GM10266 (cell line): Measurements from ENCODE around the gene PQBP1.
"Not testable (repeated sequence)": the region's sequence is repeated elsewhere in the genome, so short reads cannot be mapped to it uniquely, and the experiment has no call there.

ENCODE experiments used
- DNase-seq: peaks from one replicate; pipeline ENCODE4 v3.0.0; 2012; ENCODE audit errors: extremely low spot score
- CTCF ChIP-seq: IDR thresholded peaks from 2 replicates; pipeline ENCODE4 v1.5.1; 2012; ENCODE audit warnings: mild to moderate bottlenecking, low read depth; ENCODE audit not compliant: control insufficient read depth, insufficient read depth; ENCODE audit errors: missing control alignments

Gene PQBP1

GRCh38 chrX:48883729-48884128 lies 14.0 kb upstream of the PQBP1 start:
- DNase-seq: no peak
- no peak for TF ChIP-seq CTCF

DNA sequence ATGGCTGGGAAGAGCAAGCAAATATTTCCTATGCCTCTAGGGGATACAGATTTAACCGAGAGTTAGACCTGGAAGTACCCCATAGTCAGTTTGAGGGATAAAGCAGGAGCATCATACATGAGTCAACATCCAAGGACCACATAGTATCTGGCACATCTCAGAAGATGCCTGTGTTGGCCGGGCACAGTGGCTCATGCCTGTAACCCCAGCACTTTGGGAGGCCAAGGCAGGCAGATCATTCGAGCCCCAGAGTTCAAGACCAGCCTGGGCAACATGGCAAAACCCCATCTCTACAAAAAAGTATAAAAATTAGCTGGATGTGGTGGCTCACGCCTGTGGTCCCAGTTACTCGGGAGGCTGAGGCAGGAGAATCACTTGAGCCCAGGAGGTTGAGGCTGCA lies 11.1 kb upstream of the PQBP1 start:
- DNase-seq: not testable (repeated sequence)

DNA sequence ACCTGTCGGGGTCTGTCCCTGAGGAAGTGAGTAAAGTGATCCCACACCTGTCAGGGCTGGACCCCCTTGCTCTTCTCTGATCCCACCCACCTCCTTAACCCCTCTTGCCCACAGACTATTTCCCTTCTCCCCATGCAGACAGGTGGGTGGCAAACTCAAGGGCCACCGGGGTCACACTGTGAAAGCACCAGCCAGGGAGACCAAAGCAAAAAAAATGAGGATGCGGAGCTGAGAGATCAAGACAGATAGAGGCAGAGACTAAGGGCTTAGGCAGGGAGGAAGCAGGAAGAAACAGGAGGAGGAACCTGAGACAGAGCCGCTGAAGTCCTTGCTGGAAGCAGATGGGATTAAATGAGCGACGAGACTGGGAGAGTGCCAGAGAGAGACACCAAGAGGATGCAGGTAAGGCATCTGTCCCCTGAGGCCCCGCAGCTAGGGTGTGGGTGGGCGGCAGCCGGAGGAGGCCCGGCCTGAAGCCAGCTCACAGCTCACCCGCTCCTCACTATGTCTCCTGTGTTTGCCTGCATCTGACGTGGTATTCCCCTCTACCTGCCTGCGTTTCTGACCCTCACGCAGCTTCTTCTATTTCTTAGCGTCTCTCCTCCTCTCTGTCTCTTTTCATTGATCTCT lies 7.3 kb upstream of the PQBP1 start:
- no peak for DNase-seq
- no peak for TF ChIP-seq CTCF

DNA sequence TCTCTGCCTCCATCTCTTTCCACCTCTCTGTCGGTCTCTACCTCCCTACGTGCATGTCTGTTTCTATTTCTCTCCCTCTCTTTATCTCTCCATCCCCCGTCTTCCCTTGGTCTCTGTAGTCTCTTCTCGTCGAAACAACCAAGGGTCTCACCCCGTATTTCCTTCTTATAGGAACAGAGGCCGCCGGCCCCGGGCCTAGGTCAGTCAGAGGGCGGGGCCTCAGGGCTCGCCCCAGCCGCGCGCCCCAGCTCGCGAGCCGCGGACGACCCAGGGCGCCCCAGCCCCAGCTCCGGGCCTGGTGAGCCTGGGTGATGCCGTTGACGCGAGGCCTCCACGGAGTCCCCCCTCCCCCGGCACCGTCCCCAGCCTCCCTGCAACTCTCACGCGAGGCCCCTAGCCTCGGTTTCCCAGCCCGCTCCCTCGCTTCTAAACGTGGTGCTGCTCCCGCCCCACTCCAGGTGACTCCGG lies 6.8 kb upstream of the PQBP1 start:
- DNase-seq: no peak
- TF ChIP-seq CTCF: no peak

DNA sequence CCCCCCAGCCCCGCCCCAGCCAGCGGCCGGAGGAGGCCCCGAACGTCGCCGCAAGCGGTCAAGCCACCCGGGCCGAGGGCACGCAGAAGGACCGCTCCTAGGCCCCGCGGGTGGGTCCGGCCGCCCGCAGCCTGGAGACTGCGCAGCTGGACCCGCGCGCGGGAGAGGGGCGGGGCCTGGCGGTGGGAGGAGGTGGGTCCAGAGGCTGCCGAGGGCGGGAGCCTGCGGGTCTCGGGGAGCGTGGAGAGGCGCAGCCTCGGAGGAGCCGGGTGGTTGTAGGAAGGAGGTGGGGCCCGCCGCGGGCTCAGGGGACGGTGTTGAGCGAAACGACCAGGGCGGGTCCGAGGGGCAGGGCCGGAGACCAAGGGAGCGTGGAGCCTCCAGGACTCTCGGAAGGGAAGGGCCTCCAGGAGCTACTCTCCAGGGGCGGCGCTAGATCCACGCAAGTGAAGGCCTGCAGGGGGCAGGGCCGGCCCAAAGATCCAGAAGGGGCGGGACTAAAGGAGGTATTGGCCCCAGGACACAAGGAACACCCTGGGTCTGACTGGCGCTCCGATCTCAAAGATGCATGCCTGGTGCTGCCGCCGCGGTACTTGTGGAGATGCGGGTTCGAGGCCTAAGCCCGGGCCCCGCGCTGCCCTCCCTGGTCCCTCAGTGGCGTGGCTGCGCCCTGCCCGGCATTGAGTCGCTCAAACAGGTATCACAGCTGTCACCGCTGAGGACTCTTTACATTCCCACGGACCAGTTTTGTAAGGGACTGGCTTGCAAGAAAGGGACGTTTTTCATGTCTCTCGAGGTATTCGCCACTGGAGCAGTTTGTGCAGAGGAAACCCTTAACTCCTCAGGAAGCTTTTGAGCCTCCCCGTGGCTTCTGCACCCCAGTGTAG lies 6.1 kb upstream of the PQBP1 start:
- TF ChIP-seq CTCF: peak; percentile 53
- DNase-seq: peak; percentile 67

- TF ChIP-seq CTCF: no peak
- no peak for DNase-seq
Observed at GRCh38 chrX:48892896-48893295, 4.8 kb upstream of the PQBP1 start.

DNA sequence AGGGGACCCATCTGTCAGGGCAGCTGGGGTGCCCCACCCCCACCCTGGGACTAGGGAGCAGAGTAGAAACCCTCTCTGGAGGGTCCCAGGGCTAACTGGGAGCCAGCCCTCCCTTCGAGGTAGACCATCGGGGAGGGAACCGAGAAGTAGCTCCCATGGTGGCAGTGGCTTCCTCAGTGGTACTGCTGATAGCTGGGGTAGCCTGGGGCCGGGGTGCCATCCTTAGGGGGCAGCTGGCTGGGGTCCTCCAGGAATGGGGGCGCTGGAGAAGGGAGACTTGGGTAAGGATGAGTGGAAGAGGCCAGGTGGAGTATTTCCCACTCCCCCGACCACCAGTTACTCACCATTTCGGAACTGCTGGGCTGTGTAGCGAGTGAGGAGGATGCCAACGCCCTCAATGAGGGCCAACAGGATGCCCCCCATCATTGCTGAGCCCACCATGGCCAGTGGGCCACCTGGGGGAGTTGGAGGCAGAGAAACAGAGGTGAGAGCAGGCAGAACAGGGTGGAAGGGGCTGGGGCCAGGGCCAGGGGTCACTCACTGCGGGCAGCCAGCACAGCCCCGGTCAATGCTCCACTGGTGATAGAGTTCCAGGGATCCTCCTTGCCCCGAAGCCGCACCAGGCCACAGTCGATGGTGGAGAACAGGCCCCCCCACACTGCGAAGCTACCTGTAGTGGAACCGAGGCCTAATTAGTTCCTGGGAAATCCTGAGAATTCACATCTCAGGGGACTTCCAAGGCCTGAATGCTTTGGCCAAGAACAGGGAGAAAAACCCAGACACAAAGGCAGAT lies 4.0 kb upstream of the PQBP1 start:
- TF ChIP-seq CTCF: no peak
- DNase-seq: no peak
